GM12878 (cell line): ENCODE results near the gene RHCE. TPM values are rescaled to one million over a fixed set of nuclear protein-coding genes. Genes with fewer than 3 reads are reported as not detected.

ENCODE experiments used
- ATAC-seq: fragments of 200-7000 bp; cut with Tn5 transposase; 3 replicates; pipeline ENCODE4 v1.9.1; 2020; ENCODE audit warnings: mild to moderate bottlenecking, moderate library complexity
- BruUV-seq: library from RNA; stranded (reverse); fragments of 400-500 nt; replicated peaks from 2 replicates; lab custom pipeline; 2021; lab: Mats Ljungman, UMichigan
- CTCF ChIA-PET: fragments of 300-600 bp; sonication (Branson Sonifier 250); formaldehyde crosslinking; extraction: SDS; loops from one replicate; lab custom pipeline; 2021; ENCODE audit warnings: inconsistent platforms; lab: Yijun Ruan, JAX
- POLR2A ChIA-PET: fragments of 350-600 bp; formaldehyde crosslinking; extraction: SDS; loops from one replicate; lab custom pipeline; 2021; ENCODE audit warnings: inconsistent platforms; lab: Charles Lee
- RAD21 ChIA-PET: fragments of 300-600 bp; sonication (Branson Sonifier 250); formaldehyde crosslinking; loops from one replicate; lab custom pipeline; 2023; ENCODE audit warnings: antibody characterized with exemption; ENCODE audit not compliant: unreplicated experiment; lab: Charles Lee
- SMC1A ChIA-PET: fragments of 300-600 bp; sonication (Branson Sonifier 250); formaldehyde crosslinking; loops from one replicate; lab custom pipeline; 2023; ENCODE audit not compliant: unreplicated experiment, uncharacterized antibody; lab: Charles Lee
- DNase-seq: peaks from one replicate; pipeline ENCODE4 v3.0.0-alpha.2; 2011; ENCODE audit warnings: low read depth, low spot score
- FAIRE-seq: peaks from 3 replicates; lab custom pipeline; 2011; peaks lifted over from hg19 to GRCh38; lab: Jason Lieb, UNC
- H2AFZ ChIP-seq: 2 replicates; pipeline ENCODE4 v1.6.0; 2011; ENCODE audit warnings: low read depth, low read length, control low read depth; ENCODE audit not compliant: control insufficient read depth
- H3K27ac ChIP-seq: 2 replicates; pipeline ENCODE4 v1.5.1; 2011; ENCODE audit warnings: control low read depth; ENCODE audit not compliant: control insufficient read depth, insufficient read depth
- H3K27me3 ChIP-seq, 2 experiments: replicated peaks in 1 of 2; 2 replicates each; pipeline versions ENCODE4 v1.6.0 to v1.6.1; 2011; ENCODE audit warnings: low read length in 1 of 2; ENCODE audit not compliant: control insufficient read depth in 2 of 2, insufficient read depth in 2 of 2
- H3K36me3 ChIP-seq, 2 experiments: 2 replicates each; pipeline ENCODE4 v1.5.1; 2011; ENCODE audit warnings: low read length in 1 of 2; ENCODE audit not compliant: control insufficient read depth in 2 of 2, insufficient read depth in 2 of 2
- H3K4me1 ChIP-seq: 2 replicates; pipeline ENCODE4 v1.6.1; 2011; ENCODE audit warnings: mild to moderate bottlenecking, low read length, moderate library complexity, mixed read lengths; ENCODE audit not compliant: control insufficient read depth, insufficient read depth
- H3K4me2 ChIP-seq: 2 replicates; pipeline ENCODE4 v1.6.0; 2011; ENCODE audit warnings: control low read depth; ENCODE audit not compliant: control insufficient read depth, insufficient read depth
- H3K4me3 ChIP-seq: fragments of 200-600 bp; sonication (generic); 2 replicates; pipeline ENCODE4 v1.5.1; 2016
- H3K79me2 ChIP-seq: 2 replicates; pipeline ENCODE4 v1.6.0; 2011; ENCODE audit warnings: low read length; ENCODE audit not compliant: control insufficient read depth, insufficient read depth
- H3K9ac ChIP-seq: 2 replicates; pipeline ENCODE4 v1.8.0; 2011; ENCODE audit warnings: low read length, control low read depth, mixed read lengths; ENCODE audit not compliant: control insufficient read depth, insufficient read depth
- H3K9me3 ChIP-seq: replicated peaks from 3 replicates; pipeline ENCODE4 v1.5.1; 2011; ENCODE audit warnings: mild to moderate bottlenecking, low read length; ENCODE audit not compliant: control insufficient read depth, insufficient read depth
- H4K20me1 ChIP-seq: 2 replicates; pipeline ENCODE4 v1.6.0; 2011; ENCODE audit not compliant: control insufficient read depth, insufficient read depth
- ATF2 ChIP-seq: IDR thresholded peaks from 2 replicates; pipeline ENCODE4 v1.6.1; 2012; ENCODE audit warnings: low read length, inconsistent platforms
- HDAC2 ChIP-seq: fragments of 200-600 bp; sonication (generic); IDR thresholded peaks from 2 replicates; pipeline ENCODE4 v1.6.1; 2017
- IRF4 ChIP-seq: IDR thresholded peaks from 2 replicates; pipeline ENCODE4 v1.6.1; 2011; ENCODE audit warnings: low read depth, low read length
- NBN ChIP-seq: fragments of 450-650 bp; IDR thresholded peaks from 2 replicates; pipeline ENCODE4 v1.6.1; 2016
- NFXL1 ChIP-seq: fragments of 450-650 bp; IDR thresholded peaks from 2 replicates; pipeline ENCODE4 v1.6.1; 2017; ENCODE audit warnings: antibody characterized with exemption, mild to moderate bottlenecking, borderline replicate concordance
- NR2C1 ChIP-seq: fragments of 450-650 bp; IDR thresholded peaks from 2 replicates; pipeline ENCODE4 v1.6.1; 2017; ENCODE audit warnings: antibody characterized with exemption, mild to moderate bottlenecking, moderate library complexity
- NR2F1 ChIP-seq: fragments of 450-650 bp; conservative IDR thresholded peaks from 2 replicates; pipeline ENCODE4 v1.6.1; 2017; ENCODE audit warnings: mild to moderate bottlenecking
- PRDM15 ChIP-seq: fragments of 450-650 bp; formaldehyde crosslinking; IDR thresholded peaks from 2 replicates; pipeline ENCODE4 v1.4.0; 2020; ENCODE audit warnings: mild to moderate bottlenecking, moderate library complexity
- RBBP5 ChIP-seq: fragments of 200-600 bp; sonication (generic); conservative IDR thresholded peaks from 2 replicates; pipeline ENCODE4 v1.6.1; 2016
- RFX5 ChIP-seq: IDR thresholded peaks from 2 replicates; pipeline ENCODE4 v1.6.1; 2011; ENCODE audit warnings: low read depth, low read length, improper control_type of control experiment
- SMAD5 ChIP-seq: IDR thresholded peaks from 2 replicates; pipeline ENCODE4 v1.6.1; 2016; ENCODE audit warnings: antibody characterized with exemption, low read depth
- TBL1XR1 ChIP-seq: IDR thresholded peaks from 2 replicates; pipeline ENCODE4 v1.6.1; 2012; ENCODE audit warnings: low read depth, low read length, improper control_type of control experiment
- TCF12 ChIP-seq: IDR thresholded peaks from 2 replicates; pipeline ENCODE4 v1.6.1; 2011; ENCODE audit warnings: low read depth, mild to moderate bottlenecking, low read length
- WGBS: methylation state at CpG from one replicate; pipeline ENCODE4 v1.1.6; 2016; ENCODE audit warnings: low lambda C conversion rate; ENCODE audit not compliant: insufficient replicate concordance, insufficient coverage; ENCODE audit errors: missing lambda C conversion rate; 5-methylcytosine and 5-hydroxymethylcytosine counted together
- in situ Hi-C: fragments of 300-500 bp; cut with MboI; formaldehyde crosslinking; loops from 9 replicates; pipeline ENCODE4 v1.14.3; 2018; ENCODE audit warnings: mixed read lengths
- intact Hi-C: fragments of 100-400 bp; cut with micrococcal nuclease; formaldehyde crosslinking; loops from one replicate; pipeline ENCODE4 v1.14.2; 2022; ENCODE audit not compliant: unreplicated experiment
- polyA plus RNA-seq, 11 experiments: library from polyadenylated mRNA; depleted of rRNA in 4 of 11; unstranded in 6 of 11; stranded (reverse) in 5 of 11; fragments of >200 nt; fragmentation: Nextera tagmentation in 4 of 11; fragmentation: Illumina TruSeq in 1 of 11; extraction: Ambion mirVana in 4 of 11; extraction: Trizol in 1 of 11; gene quantifications; 1 replicate in 1 of 11; 2 replicates in 10 of 11; pipeline versions ENCODE4 v1.2.1 to v1.2.3, GENCODE V29; 2011 to 2016; ENCODE audit warnings: inconsistent platforms in 2 of 11, missing spikeins in 2 of 11, low read depth in 1 of 11
- total RNA-seq, 4 experiments: library from RNA; depleted of rRNA in 3 of 4; stranded (reverse); fragments of >200 nt in 3 of 4; fragmentation: Illumina TruSeq in 1 of 4; extraction: Trizol in 1 of 4; gene quantifications; 2 replicates each; pipeline versions ENCODE4 v1.2.1 to v1.2.3, GENCODE V29; 2013 to 2021
- TF ChIP-seq, protein P1 (sequence below): IDR thresholded peaks from 2 replicates; pipeline ENCODE4 v1.6.1; 2012; ENCODE audit warnings: low read depth, low read length, improper control_type of control experiment
- TF ChIP-seq, protein P2 (sequence below): fragments of 450-650 bp; IDR thresholded peaks from 2 replicates; pipeline ENCODE4 v1.6.1; 2018; ENCODE audit warnings: borderline replicate concordance, mild to moderate bottlenecking; ENCODE audit not compliant: partially characterized antibody

RHCE gene
- total and polyA plus RNA-seq, 10 of the 15 experiments (the other 5 are each of a cell fraction or from before 2014, with no cell fraction given): 0.06 to 0.41 (median 0.22) TPM; not detected in 2

DNA sequence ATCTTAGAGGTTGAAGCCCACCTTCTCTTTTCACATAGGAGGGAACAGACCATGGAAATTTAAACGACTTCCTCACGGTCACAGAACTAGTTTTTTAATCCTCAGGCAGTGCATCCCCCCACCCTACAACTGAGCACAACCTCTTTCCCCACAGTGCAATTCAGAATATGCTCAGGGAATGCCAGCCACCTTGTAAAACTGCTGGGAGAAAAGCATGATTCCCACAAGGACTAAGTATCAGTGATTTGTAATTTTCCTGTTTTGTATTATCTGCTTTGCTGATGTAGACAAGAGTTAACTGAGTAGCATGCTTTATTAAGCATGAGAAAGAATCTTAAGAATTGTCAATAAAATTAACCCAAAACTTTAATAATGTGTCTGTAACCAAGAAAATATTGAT is 58.7 kb downstream of the RHCE start:
- 98% methylated on average over 2 of the region's 2 CpGs for WGBS
- H3K4me1 ChIP-seq: no peaks in the 10 kb centered on the region
- no peak for TF ChIP-seq RBBP5
- TF ChIP-seq, protein P1, sequence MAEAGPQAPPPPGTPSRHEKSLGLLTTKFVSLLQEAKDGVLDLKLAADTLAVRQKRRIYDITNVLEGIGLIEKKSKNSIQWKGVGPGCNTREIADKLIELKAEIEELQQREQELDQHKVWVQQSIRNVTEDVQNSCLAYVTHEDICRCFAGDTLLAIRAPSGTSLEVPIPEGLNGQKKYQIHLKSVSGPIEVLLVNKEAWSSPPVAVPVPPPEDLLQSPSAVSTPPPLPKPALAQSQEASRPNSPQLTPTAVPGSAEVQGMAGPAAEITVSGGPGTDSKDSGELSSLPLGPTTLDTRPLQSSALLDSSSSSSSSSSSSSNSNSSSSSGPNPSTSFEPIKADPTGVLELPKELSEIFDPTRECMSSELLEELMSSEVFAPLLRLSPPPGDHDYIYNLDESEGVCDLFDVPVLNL: no peak
- TF ChIP-seq, protein P2, sequence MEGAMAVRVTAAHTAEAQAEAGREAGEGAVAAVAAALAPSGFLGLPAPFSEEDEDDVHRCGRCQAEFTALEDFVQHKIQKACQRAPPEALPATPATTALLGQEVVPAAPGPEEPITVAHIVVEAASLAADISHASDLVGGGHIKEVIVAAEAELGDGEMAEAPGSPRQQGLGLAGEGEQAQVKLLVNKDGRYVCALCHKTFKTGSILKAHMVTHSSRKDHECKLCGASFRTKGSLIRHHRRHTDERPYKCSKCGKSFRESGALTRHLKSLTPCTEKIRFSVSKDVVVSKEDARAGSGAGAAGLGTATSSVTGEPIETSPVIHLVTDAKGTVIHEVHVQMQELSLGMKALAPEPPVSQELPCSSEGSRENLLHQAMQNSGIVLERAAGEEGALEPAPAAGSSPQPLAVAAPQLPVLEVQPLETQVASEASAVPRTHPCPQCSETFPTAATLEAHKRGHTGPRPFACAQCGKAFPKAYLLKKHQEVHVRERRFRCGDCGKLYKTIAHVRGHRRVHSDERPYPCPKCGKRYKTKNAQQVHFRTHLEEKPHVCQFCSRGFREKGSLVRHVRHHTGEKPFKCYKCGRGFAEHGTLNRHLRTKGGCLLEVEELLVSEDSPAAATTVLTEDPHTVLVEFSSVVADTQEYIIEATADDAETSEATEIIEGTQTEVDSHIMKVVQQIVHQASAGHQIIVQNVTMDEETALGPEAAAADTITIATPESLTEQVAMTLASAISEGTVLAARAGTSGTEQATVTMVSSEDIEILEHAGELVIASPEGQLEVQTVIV: no peak
- no peak for TF ChIP-seq HDAC2
- no peak for TF ChIP-seq NBN
- TF ChIP-seq IRF4: no peak
- TF ChIP-seq TCF12: no peak
- TF ChIP-seq RFX5: no peak
- no peak for TF ChIP-seq SMAD5
- no peak for TF ChIP-seq TBL1XR1
- TF ChIP-seq ATF2: no peak
- TF ChIP-seq PRDM15 (CRISPR knock-in tag): no peak
- TF ChIP-seq NFXL1: no peak
- no peak for TF ChIP-seq NR2F1
- no peak for TF ChIP-seq NR2C1
- TF ChIP-seq, all 136 proteins: peak for 0
- in situ Hi-C loops (no loop called here), intact Hi-C loops (no loop called here)
- Histone ChIP-seq H3K36me3 (peaks cover 8 to 9% of the 10 kb centered on the region in 2 experiments; a peak in 3 of 4 replicates), H4K20me1 (no peaks in the 10 kb centered on the region), H3K79me2 (no peaks in the 10 kb centered on the region), H3K9ac (no peak overlapping the region), H3K9me3 (no peaks in the 10 kb centered on the region), H2AFZ (no peak overlapping the region), H3K4me3 (no peak overlapping the region), H3K4me2 (no peak overlapping the region), H3K27ac (no peak overlapping the region), H3K27me3 (no peaks in the 10 kb centered on the region)
- FAIRE-seq (no peak), ATAC-seq (no peak), DNase-seq (no peak)
- ChIA-PET SMC1A (no interaction called here), RAD21 (no interaction called here), POLR2A (no interaction called here), CTCF (no interaction called here)
- no TSS peak for BruUV-seq
